GM19395 (cell line): Measurements from ENCODE around the gene YPEL5.
A peak's percentile ranks its signal among the peaks of the same experiment; 100 is the strongest.
"Not testable (repeated sequence)": the region's sequence is repeated elsewhere in the genome, so short reads cannot be mapped to it uniquely, and the experiment has no call there.

Experiments used
- ATAC-seq: cut with Tn5 transposase; IDR thresholded peaks from one replicate; pipeline ENCODE4 v1.9.1; 2021; ENCODE audit warnings: mild to moderate bottlenecking, moderate library complexity; ENCODE audit not compliant: unreplicated experiment

Gene YPEL5

GRCh38 chr2:30146337-30147195 lies at the start of gene YPEL5:
TSS of gene YPEL5 (plus strand) at chr2:30147007. CDS start at chr2:30156652, 9,645 bp downstream.
- ATAC-seq, result peak; percentile 95

GRCh38 chr2:30098266-30099005 lies 48.4 kb upstream of the YPEL5 start:
- no peak for ATAC-seq

GRCh38 chr2:30099366-30099765 lies 47.4 kb upstream of the YPEL5 start:
- ATAC-seq, result not testable (repeated sequence)

GRCh38 chr2:30100691-30101090 lies 46.1 kb upstream of the YPEL5 start:
- ATAC-seq, result not testable (repeated sequence)

GRCh38 chr2:30104307-30104706 lies 42.5 kb upstream of the YPEL5 start:
- ATAC-seq, result no peak

GRCh38 chr2:30105556-30105955 lies 41.3 kb upstream of the YPEL5 start:
- ATAC-seq, result no peak

GRCh38 chr2:30106543-30106942 lies 40.3 kb upstream of the YPEL5 start:
- no peak for ATAC-seq

- no peak for ATAC-seq
These were observed 38.6 kb upstream of the YPEL5 start for GRCh38 chr2:30108192-30108591.

GRCh38 chr2:30108851-30109250 lies 38.0 kb upstream of the YPEL5 start:
- no peak for ATAC-seq

GRCh38 chr2:30109856-30110255 lies 37.0 kb upstream of the YPEL5 start:
- ATAC-seq, result no peak

- ATAC-seq, result no peak
These were observed 36.0 kb upstream of the YPEL5 start for GRCh38 chr2:30110773-30111172.

- not testable (repeated sequence) for ATAC-seq
These were observed 35.6 kb upstream of the YPEL5 start for GRCh38 chr2:30111186-30111585.

GRCh38 chr2:30112561-30112960 lies 34.2 kb upstream of the YPEL5 start:
- ATAC-seq, result no peak

- ATAC-seq, result no peak
These were observed 33.1 kb upstream of the YPEL5 start for GRCh38 chr2:30113617-30114293.

GRCh38 chr2:30115141-30115980 lies 31.4 kb upstream of the YPEL5 start:
- no peak for ATAC-seq

- no peak for ATAC-seq
These were observed 30.9 kb upstream of the YPEL5 start for GRCh38 chr2:30115981-30116285.

GRCh38 chr2:30122362-30122761 lies 24.4 kb upstream of the YPEL5 start:
- no peak for ATAC-seq

- no peak for ATAC-seq
These were observed 19.6 kb upstream of the YPEL5 start for GRCh38 chr2:30127016-30127893.

GRCh38 chr2:30134582-30134981 lies 12.2 kb upstream of the YPEL5 start:
- no peak for ATAC-seq

- ATAC-seq, result no peak
These were observed 11.3 kb upstream of the YPEL5 start for GRCh38 chr2:30135541-30135940.
